Measurements from ENCODE around the gene DPEP1. TPM values are rescaled to one million over a fixed set of nuclear protein-coding genes. Genes with fewer than 3 reads are reported as not detected.
A peak's percentile ranks its signal among the peaks of the same experiment; 100 is the strongest.

DPEP1 gene
- total and polyA plus RNA-seq, 2 experiments from 2014 or later = 1.7 to 2.3 TPM

GRCh38 chr16:89596957-89597649, 16.3 kb upstream of the DPEP1 start (continued):
- TF ChIP-seq, protein P1, sequence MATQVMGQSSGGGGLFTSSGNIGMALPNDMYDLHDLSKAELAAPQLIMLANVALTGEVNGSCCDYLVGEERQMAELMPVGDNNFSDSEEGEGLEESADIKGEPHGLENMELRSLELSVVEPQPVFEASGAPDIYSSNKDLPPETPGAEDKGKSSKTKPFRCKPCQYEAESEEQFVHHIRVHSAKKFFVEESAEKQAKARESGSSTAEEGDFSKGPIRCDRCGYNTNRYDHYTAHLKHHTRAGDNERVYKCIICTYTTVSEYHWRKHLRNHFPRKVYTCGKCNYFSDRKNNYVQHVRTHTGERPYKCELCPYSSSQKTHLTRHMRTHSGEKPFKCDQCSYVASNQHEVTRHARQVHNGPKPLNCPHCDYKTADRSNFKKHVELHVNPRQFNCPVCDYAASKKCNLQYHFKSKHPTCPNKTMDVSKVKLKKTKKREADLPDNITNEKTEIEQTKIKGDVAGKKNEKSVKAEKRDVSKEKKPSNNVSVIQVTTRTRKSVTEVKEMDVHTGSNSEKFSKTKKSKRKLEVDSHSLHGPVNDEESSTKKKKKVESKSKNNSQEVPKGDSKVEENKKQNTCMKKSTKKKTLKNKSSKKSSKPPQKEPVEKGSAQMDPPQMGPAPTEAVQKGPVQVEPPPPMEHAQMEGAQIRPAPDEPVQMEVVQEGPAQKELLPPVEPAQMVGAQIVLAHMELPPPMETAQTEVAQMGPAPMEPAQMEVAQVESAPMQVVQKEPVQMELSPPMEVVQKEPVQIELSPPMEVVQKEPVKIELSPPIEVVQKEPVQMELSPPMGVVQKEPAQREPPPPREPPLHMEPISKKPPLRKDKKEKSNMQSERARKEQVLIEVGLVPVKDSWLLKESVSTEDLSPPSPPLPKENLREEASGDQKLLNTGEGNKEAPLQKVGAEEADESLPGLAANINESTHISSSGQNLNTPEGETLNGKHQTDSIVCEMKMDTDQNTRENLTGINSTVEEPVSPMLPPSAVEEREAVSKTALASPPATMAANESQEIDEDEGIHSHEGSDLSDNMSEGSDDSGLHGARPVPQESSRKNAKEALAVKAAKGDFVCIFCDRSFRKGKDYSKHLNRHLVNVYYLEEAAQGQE (IDR thresholded peaks at IDR 0.05; ENCODE audit: unreplicated experiment) = no peak

DNA sequence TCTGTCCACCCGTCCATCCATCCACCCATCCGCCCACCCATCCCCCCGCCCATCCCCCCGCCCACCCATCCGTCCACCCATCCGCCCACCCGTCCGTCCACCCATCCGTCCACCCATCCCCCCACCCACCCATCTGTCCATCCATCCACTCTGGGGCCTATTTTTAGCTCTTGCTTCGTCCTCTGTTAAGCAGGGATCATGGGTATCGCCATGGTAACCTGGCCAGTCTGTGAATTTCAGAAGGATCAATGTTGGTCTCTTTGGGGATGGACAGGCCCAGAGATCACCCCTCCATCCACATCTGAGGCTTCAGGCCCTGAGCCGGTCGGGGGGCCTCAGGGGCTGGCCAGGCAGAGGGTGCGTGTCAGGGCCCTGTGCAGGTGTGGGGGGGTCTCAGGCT, 15.2 kb upstream of the DPEP1 start:
- no peak overlapping the region for H3K4me3 ChIP-seq
- no peaks in the 10 kb centered on the region for H3K36me3 ChIP-seq (ENCODE audit: insufficient read depth)
- H3K4me2 ChIP-seq = no peak overlapping the region
- no peaks in the 10 kb centered on the region for H3K79me2 ChIP-seq (replicated peaks; ENCODE audit: insufficient read depth)
- Mint-ChIP-seq H3K4me3 (no peak overlapping the region), H3K9me3 (no peaks in the 10 kb centered on the region), H3K36me3 (ENCODE audit: low read depth) (no peaks in the 10 kb centered on the region), H3K27me3 (ENCODE audit: insufficient read depth, low read depth, poor library complexity) (peaks cover 18% of the 10 kb centered on the region), H3K27ac (no peak overlapping the region), H3K4me1 (peaks cover 11% of the 10 kb centered on the region)
- TF ChIP-seq POLR2AphosphoS5 (IDR thresholded peaks at IDR 0.05; ENCODE audit: low read depth) = no peak
- no peaks in the 10 kb centered on the region for H3K9me2 ChIP-seq (ENCODE audit: insufficient read depth)
- H4K20me1 ChIP-seq (replicated peaks; ENCODE audit: insufficient read depth) = no peaks in the 10 kb centered on the region
- no peak for ATAC-seq
- no peak overlapping the region for H3K27ac ChIP-seq (ENCODE audit: low read depth)
- H3K4me1 ChIP-seq (ENCODE audit: insufficient read depth) = peaks cover 11% of the 10 kb centered on the region
- H2AFZ ChIP-seq = no peak overlapping the region
- H3F3A ChIP-seq (replicated peaks; ENCODE audit: low read depth) = no peaks in the 10 kb centered on the region
- no peaks in the 10 kb centered on the region for H3K27me3 ChIP-seq (ENCODE audit: insufficient read depth)
- peak; percentile 48 for DNase-seq (ENCODE audit: low spot score)

- Mint-ChIP-seq H3K4me1 (peaks cover 11% of the 10 kb centered on the region), H3K4me3 (no peak overlapping the region), H3K27ac (peak overlapping the region; percentile 65; the same call in 1 of the 2 replicates), H3K36me3 (ENCODE audit: low read depth) (no peaks in the 10 kb centered on the region), H3K9me3 (no peaks in the 10 kb centered on the region), H3K27me3 (ENCODE audit: insufficient read depth, low read depth, poor library complexity) (peaks cover 18% of the 10 kb centered on the region)
- H3K4me2 ChIP-seq = no peak overlapping the region
- H3K27ac ChIP-seq (ENCODE audit: low read depth) = no peak overlapping the region
- H3K79me2 ChIP-seq (replicated peaks; ENCODE audit: insufficient read depth) = no peaks in the 10 kb centered on the region
- H3K9me2 ChIP-seq (ENCODE audit: insufficient read depth) = no peaks in the 10 kb centered on the region
- peaks cover 11% of the 10 kb centered on the region for H3K4me1 ChIP-seq (ENCODE audit: insufficient read depth)
- peak; percentile 87 for ATAC-seq
- H4K20me1 ChIP-seq (replicated peaks; ENCODE audit: insufficient read depth) = no peaks in the 10 kb centered on the region
- H3K36me3 ChIP-seq (ENCODE audit: insufficient read depth) = no peaks in the 10 kb centered on the region
- no peak overlapping the region for H3K4me3 ChIP-seq
- H3K27me3 ChIP-seq (ENCODE audit: insufficient read depth) = no peaks in the 10 kb centered on the region
- H2AFZ ChIP-seq = no peak overlapping the region
- peak; percentile 64 to 89 for TF ChIP-seq CTCF (conservative IDR thresholded peaks at IDR 0.05; ENCODE audit: low read depth in 2 of 2)
- no peak for TF ChIP-seq POLR2AphosphoS5 (IDR thresholded peaks at IDR 0.05; ENCODE audit: low read depth)
- DNase-seq (ENCODE audit: low spot score) = peak; percentile 90
- no peaks in the 10 kb centered on the region for H3F3A ChIP-seq (replicated peaks; ENCODE audit: low read depth)
Measured at GRCh38 chr16:89599451-89599858, 14.0 kb upstream of the DPEP1 start.

Measured in GM23338 (cell line).